SK-N-SH (cell line): ENCODE measurements around the gene PDE10A. TPM values are rescaled to one million over a fixed set of nuclear protein-coding genes. Genes with fewer than 3 reads are reported as not detected.

Experiments
- CTCF ChIA-PET: fragments of 300-600, 350-600 bp; formaldehyde crosslinking; extraction: SDS; loops from one replicate; lab custom pipeline; 2021; lab: Yijun Ruan, JAX
- POLR2A ChIA-PET: fragments of 350-600 bp; sonication (Branson Sonifier 250); formaldehyde crosslinking; extraction: SDS; loops from one replicate; lab custom pipeline; 2020; ENCODE audit warnings: antibody characterized with exemption, inconsistent platforms; lab: Yijun Ruan, JAX
- DNase-seq: peaks from one replicate; pipeline ENCODE4 v3.0.0; 2012
- H2AFZ ChIP-seq: fragments of 200-600 bp; sonication (generic); 2 replicates; pipeline ENCODE4 v1.8.1; 2016; ENCODE audit warnings: antibody characterized with exemption, mild to moderate bottlenecking, low read depth
- H3F3A ChIP-seq: fragments of 200-600 bp; sonication (generic); replicated peaks from 2 replicates; pipeline ENCODE3; 2016; ENCODE audit warnings: antibody characterized with exemption, mild to moderate bottlenecking; ENCODE audit not compliant: insufficient read depth
- H3K27ac ChIP-seq, 2 experiments: fragments of 200-500 bp in 1 of 2; fragments of 200-600 bp in 1 of 2; sonication (Bioruptor generic) in 1 of 2; sonication (generic), shearing (Covaris generic) in 1 of 2; 2 replicates each; pipeline versions ENCODE4 v1.5.1 to v1.6.1; 2014 to 2016; ENCODE audit warnings: low read depth in 2 of 2, inconsistent platforms in 1 of 2, low read length in 1 of 2, mild to moderate bottlenecking in 1 of 2, mixed read lengths in 1 of 2
- H3K27me3 ChIP-seq: fragments of 200-600 bp; sonication (generic), shearing (Covaris generic); 2 replicates; pipeline ENCODE4 v1.6.1; 2016; ENCODE audit warnings: mixed run types; ENCODE audit not compliant: insufficient read depth
- H3K36me3 ChIP-seq, 2 experiments: fragments of 200-500 bp in 1 of 2; fragments of 200-600 bp in 1 of 2; sonication (Bioruptor generic) in 1 of 2; sonication (generic) in 1 of 2; replicated peaks in 1 of 2; 2 replicates each; pipeline versions ENCODE3 to v1.5.1; 2014 to 2016; ENCODE audit warnings: low read length in 1 of 2, mild to moderate bottlenecking in 1 of 2; ENCODE audit not compliant: insufficient read depth in 2 of 2, control insufficient read depth in 1 of 2
- H3K4me1 ChIP-seq, 2 experiments: fragments of 200-500 bp in 1 of 2; fragments of 200-600 bp in 1 of 2; sonication (Bioruptor generic) in 1 of 2; sonication (generic), shearing (Covaris generic) in 1 of 2; 2 replicates each; pipeline versions ENCODE4 v1.5.1 to v1.6.1; 2014 to 2016; ENCODE audit warnings: low read depth in 1 of 2, low read length in 1 of 2, mixed run types in 1 of 2; ENCODE audit not compliant: insufficient read depth in 2 of 2, control insufficient read depth in 1 of 2
- H3K4me2 ChIP-seq: fragments of 200-600 bp; sonication (generic), shearing (Covaris generic); 2 replicates; pipeline ENCODE4 v1.6.1; 2017; ENCODE audit warnings: mixed run types
- H3K4me3 ChIP-seq, 2 experiments: fragments of 200-500 bp in 1 of 2; fragments of 200-600 bp in 1 of 2; sonication (Bioruptor generic) in 1 of 2; sonication (generic), shearing (Covaris generic) in 1 of 2; 2 replicates each; pipeline versions ENCODE4 v1.5.1 to v1.8.1; 2014 to 2016; ENCODE audit warnings: low read depth in 2 of 2, inconsistent platforms in 1 of 2, low read length in 1 of 2, mild to moderate bottlenecking in 1 of 2, mixed read lengths in 1 of 2, moderate library complexity in 1 of 2
- H3K79me2 ChIP-seq: fragments of 200-600 bp; sonication (generic); 2 replicates; pipeline ENCODE4 v1.8.1; 2017; ENCODE audit warnings: mild to moderate bottlenecking; ENCODE audit not compliant: insufficient read depth
- H3K9ac ChIP-seq: fragments of 200-600 bp; sonication (generic); 2 replicates; pipeline ENCODE4 v1.6.1; 2017; ENCODE audit warnings: mixed run types
- H3K9me2 ChIP-seq: fragments of 200-600 bp; sonication (generic); 2 replicates; pipeline ENCODE4 v1.6.1; 2017; ENCODE audit warnings: mixed run types
- H3K9me3 ChIP-seq: fragments of 200-600 bp; sonication (generic); 2 replicates; pipeline ENCODE4 v1.6.1; 2017; ENCODE audit warnings: mixed run types, mild to moderate bottlenecking, moderate library complexity
- H4K20me1 ChIP-seq: fragments of 200-600 bp; sonication (generic); 2 replicates; pipeline ENCODE4 v1.6.1; 2017; ENCODE audit warnings: mild to moderate bottlenecking, mixed run types; ENCODE audit not compliant: insufficient read depth
- ELF1 ChIP-seq: IDR thresholded peaks from 2 replicates; pipeline ENCODE4 v1.4.0; 2012
- FOXM1 ChIP-seq: IDR thresholded peaks from 2 replicates; pipeline ENCODE4 v1.4.0; 2012; ENCODE audit warnings: low read depth, mild to moderate bottlenecking
- GATA2 ChIP-seq: sonication (generic); formaldehyde crosslinking; IDR thresholded peaks from 2 replicates; pipeline ENCODE4 v1.5.0; 2020; ENCODE audit warnings: mild to moderate bottlenecking, missing genetic modification reagents
- IRF3 ChIP-seq: fragments of 150-350 bp; IDR thresholded peaks from 2 replicates; pipeline ENCODE4 v1.6.1; 2016; ENCODE audit warnings: mild to moderate bottlenecking, low read depth, low read length
- JUND ChIP-seq: IDR thresholded peaks from 2 replicates; pipeline ENCODE4 v1.4.0; 2012
- MXI1 ChIP-seq: IDR thresholded peaks from 2 replicates; pipeline ENCODE4 v1.6.1; 2012; ENCODE audit warnings: mild to moderate bottlenecking, low read depth, low read length, improper control_type of control experiment
- NRF1 ChIP-seq: IDR thresholded peaks from 2 replicates; pipeline ENCODE4 v1.6.1; 2012; ENCODE audit warnings: low read depth, mild to moderate bottlenecking, low read length
- POLR2AphosphoS5 ChIP-seq: IDR thresholded peaks from 2 replicates; pipeline ENCODE4 v1.6.1; 2012; ENCODE audit warnings: low read depth, low read length
- RCOR1 ChIP-seq: fragments of 150-350 bp; IDR thresholded peaks from 2 replicates; pipeline ENCODE4 v1.6.1; 2017; ENCODE audit warnings: antibody characterized with exemption, low read length
- REST ChIP-seq: IDR thresholded peaks from 2 replicates; pipeline ENCODE4 v1.6.1; 2012; ENCODE audit warnings: mild to moderate bottlenecking, low read depth, low read length, moderate library complexity
- WGBS: methylation state at CpG from one replicate; pipeline ENCODE4 v1.1.6; 2017; ENCODE audit warnings: low lambda C conversion rate; 5-methylcytosine and 5-hydroxymethylcytosine counted together
- polyA plus RNA-seq, 3 experiments: library from polyadenylated mRNA; depleted of rRNA; stranded (reverse); fragments of >200 nt; gene quantifications; 2 replicates each; pipeline ENCODE4 v1.2.3, GENCODE V29; 2012

PDE10A gene
- polyA plus RNA-seq, 1 of the 3 experiments (the other 2 are of a cell fraction): 0.43 TPM

- 64% methylated on average over 4 of the region's 4 CpGs for WGBS
- Histone ChIP-seq H3K36me3 (no peaks in the 10 kb centered on the region), H3K27ac (no peak overlapping the region), H3K79me2 (no peaks in the 10 kb centered on the region), H2AFZ (no peak overlapping the region), H3K4me3 (no peak overlapping the region), H3K4me2 (no peak overlapping the region), H4K20me1 (no peaks in the 10 kb centered on the region), H3F3A (no peaks in the 10 kb centered on the region), H3K9me3 (no peaks in the 10 kb centered on the region), H3K9ac (no peak overlapping the region), H3K4me1 (no peaks in the 10 kb centered on the region; a peak in 1 of 4 replicates), H3K9me2 (no peaks in the 10 kb centered on the region), H3K27me3 (no peaks in the 10 kb centered on the region)
- no peak for DNase-seq
- TF ChIP-seq FOXM1 (no peak), MXI1 (no peak), NRF1 (no peak), JUND (no peak), REST (no peak), RCOR1 (no peak), ELF1 (no peak), IRF3 (no peak)
- ChIA-PET CTCF (no interaction called here), POLR2A (no interaction called here)
Measured at GRCh38 chr6:165628955-165629354, 34.1 kb downstream of the PDE10A start.

GRCh38 chr6:165627366-165627765 lies 35.7 kb downstream of the PDE10A start:
- Histone ChIP-seq H3K27me3 (no peaks in the 10 kb centered on the region), H3F3A (no peaks in the 10 kb centered on the region), H3K9ac (no peak overlapping the region), H3K9me3 (no peaks in the 10 kb centered on the region), H3K27ac (no peak overlapping the region), H3K4me1 (no peaks in the 10 kb centered on the region; a peak in 1 of 4 replicates), H3K4me3 (no peak overlapping the region), H3K9me2 (no peaks in the 10 kb centered on the region), H3K79me2 (no peaks in the 10 kb centered on the region), H2AFZ (no peak overlapping the region), H3K4me2 (no peak overlapping the region), H4K20me1 (no peaks in the 10 kb centered on the region), H3K36me3 (no peaks in the 10 kb centered on the region)
- POLR2A ChIA-PET: no interaction called here
- DNase-seq: peak; percentile 23
- TF ChIP-seq GATA2 (CRISPR knock-in tag) (0 out of 2 replicates have a peak, but pooled peaks have one; percentile 7), IRF3 (no peak), POLR2AphosphoS5 (no peak)
- 37% methylated on average over 4 of the region's 4 CpGs for WGBS
- CTCF ChIA-PET: no interaction called here
